Inflammatory macrophage (primary cell): Measurements from ENCODE around the gene CKB.

Source experiments
- DNase-seq, 2 donors: peaks; one replicate each; pipeline ENCODE4 v3.0.0-alpha.2; 2020 to 2022

CKB gene

DNA sequence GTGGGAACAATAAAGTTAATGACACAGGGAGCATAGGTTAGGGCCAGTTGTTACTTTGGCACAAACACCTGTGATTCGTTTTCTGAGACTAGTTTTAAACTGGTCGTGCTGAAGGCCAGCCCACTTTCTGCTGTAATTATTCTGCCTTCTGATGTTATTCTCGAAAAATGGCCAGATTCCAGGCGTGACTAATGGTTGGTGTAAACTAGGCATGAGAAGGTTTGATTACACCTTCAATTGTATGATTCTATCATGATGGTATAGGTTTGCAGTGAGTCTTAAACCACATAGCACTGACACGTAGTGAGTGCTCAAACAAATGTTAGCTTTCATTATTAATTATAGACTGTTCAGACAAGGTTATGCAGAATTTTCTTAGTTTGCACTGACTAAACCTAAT is 39.0 kb downstream of the CKB start:
- no peak for DNase-seq

DNA sequence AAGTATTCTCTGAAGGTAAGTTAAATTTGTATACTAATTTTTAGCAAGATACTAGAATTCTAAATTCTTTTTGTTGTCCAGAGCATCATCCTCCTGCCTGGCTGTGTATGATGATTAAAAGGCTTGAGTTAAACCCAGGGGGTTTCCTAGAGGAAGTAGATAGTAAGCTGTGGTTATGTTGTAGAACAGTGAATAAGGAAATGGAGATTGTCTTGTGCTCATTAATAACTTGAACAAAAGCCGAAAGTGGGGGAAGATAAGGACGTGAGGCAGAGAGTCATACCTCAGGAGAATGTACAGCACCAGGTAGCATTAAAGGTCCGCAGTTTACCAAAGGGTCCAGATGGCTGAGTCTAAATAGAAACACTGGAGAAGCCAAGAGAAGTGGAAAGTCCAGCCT is 42.0 kb downstream of the CKB start:
- peak; percentile 46 to 64 for DNase-seq

DNA sequence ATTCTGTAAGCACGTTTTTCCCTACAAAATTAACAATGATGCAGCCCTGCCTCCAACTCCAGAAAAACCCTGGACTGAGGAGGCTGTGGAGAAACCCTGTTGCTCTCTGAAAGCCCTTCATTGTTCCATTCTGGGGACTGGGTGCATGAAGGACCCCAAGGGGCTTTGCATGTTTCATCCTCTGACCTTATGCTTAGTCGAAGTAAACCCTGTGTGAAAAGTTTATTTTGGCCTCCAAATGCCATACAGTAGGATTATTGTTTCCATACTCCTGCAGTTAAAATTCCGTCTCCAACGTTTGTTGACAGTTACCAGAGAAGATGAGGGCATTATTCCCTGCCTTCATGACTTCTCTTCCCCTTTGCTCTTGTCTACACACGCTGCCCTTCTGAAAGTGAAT is 46.0 kb downstream of the CKB start:
- DNase-seq: peak in 1 of 2 donors; percentile 9

DNA sequence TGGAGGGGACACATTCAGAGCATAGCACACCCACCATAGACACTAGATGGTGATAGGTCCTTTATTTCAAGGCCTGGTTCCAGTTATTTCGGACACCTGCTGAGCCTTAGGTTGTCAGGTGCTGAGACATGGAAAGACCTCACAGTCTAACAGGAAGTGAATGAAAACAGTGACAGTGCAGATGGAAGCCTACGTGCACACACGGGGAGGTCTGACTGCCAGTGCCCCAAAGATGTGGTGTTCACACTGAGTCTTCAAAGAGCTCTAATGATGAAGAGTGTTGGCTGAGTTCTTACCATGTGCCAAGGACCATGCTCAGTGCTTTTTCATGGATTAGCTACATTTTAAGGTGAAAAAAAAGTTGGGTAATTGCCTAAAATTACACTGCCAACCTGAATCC is 46.6 kb downstream of the CKB start:
- DNase-seq: no peak

DNA sequence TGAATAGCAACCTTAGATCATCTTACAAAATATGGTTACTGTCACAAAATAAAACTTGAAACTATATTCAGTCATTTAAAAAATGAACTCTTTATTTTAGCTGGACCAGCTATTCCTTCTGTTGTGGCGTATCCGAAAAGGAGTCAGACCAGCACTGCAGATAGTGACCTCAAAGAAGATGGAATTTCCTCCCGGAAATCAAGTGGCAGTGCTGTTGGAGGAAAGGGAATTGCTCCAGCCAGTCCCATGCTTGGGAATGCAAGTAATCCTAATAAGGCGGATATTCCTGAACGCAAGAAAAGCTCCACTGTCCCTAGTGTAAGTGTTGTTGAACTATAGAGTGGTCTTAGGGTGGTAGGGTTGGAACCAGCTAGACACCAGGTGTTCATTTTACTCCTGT is 47.7 kb downstream of the CKB start:
- no peak for DNase-seq

DNA sequence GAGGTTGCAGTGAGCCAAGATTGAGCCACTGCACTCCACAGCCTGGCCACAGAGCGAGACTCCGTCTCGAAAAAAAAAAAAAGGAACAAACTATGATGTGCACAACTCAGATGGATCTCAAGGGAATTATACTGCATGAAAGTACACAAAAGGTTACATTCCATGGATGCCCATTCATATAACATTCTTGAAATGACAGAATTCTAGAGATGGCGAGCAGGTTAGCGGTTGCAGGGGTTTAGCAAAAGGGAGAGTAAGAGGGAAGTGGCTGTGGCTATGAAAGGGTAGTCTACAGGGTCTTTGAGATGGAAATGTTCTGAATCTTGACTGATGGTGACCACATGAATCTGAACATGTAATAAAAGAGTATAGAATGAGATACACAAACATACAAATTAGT is 49.7 kb downstream of the CKB start:
- DNase-seq: no peak
